GM18873 (cell line): ENCODE results near the gene SPATA33.
"Not testable (repeated sequence)": the region's sequence is repeated elsewhere in the genome, so short reads cannot be mapped to it uniquely, and the experiment has no call there.

Experiments used
- ATAC-seq: cut with Tn5 transposase; IDR thresholded peaks from one replicate; pipeline ENCODE4 v1.9.1; 2021; ENCODE audit warnings: mild to moderate bottlenecking, moderate library complexity, moderate number of reproducible peaks; ENCODE audit not compliant: unreplicated experiment, low FRiP score

SPATA33 gene

DNA sequence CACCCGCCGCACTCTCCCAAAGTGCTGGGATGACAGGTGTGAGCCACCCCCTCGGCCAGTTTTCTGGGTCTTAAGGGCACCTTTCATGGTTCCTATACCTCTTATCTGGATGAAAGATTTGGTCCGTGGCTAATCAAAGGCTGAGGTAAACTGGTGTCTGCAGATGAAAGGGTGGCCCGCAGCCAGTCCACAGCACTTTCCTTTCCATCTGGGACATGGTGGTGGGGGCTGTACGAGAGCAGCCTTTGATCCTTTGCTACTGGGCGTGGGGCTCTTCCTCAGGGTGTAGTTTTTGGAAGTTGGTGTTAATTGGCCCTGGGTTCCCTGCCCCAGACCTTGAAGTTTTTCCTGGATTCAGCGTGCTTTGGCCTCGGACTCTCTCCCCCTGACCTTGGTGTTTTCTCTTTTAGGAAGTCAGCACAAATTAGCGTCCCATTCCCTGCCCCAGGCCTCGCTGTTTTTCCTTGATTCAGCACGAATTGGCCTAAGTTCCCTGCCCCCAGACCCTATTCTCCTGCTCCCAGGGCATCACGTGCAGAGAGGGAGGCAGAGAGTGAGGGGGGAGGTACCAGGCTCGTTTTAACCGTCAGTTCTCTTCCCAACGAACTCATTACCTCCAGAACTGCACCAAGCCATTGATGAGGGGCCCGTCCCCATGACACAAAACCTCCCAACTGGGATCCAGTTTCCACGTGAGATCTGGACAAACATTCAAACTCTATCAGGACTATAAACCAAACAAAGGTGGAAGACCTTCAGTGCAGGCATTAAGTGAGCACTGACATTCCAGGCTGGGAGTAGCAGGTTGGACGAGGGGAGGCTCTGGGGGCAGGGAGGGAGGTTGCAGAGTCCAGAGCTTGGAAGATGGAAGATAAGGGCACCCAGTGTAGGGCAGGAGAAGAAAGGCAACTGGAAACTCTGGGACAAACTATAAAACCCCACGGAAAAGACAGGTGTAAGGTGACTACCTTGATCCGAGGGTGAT, 32.6 kb upstream of the SPATA33 start:
- ATAC-seq, result no peak

GRCh38 chr16:89629827-89630610, 27.6 kb upstream of the SPATA33 start:
- no peak for ATAC-seq

- no peak for ATAC-seq
Observed at GRCh38 chr16:89633064-89633631, 24.5 kb upstream of the SPATA33 start.

GRCh38 chr16:89634463-89635385, 22.9 kb upstream of the SPATA33 start:
- not testable (repeated sequence) for ATAC-seq

GRCh38 chr16:89636663-89637062, 21.0 kb upstream of the SPATA33 start:
- no peak for ATAC-seq

- no peak for ATAC-seq
Observed at GRCh38 chr16:89637379-89637778, 20.3 kb upstream of the SPATA33 start.

DNA sequence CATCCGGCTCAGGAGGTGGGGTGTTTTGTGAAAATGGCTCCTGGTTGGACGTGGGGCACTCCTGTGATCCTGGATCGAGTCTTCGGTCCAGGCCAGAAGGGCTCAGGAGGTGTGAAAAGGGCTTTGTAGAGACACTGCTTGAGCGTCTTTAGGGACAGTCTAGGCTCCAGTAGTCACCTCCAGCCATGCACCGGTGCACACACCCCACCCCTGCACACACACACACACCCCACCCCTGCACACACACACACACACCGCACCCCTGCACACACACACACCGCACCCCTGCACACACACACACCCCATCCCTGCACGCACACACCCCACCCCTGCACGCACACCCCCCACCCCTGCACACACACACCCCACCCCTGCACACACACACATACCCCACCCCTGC, 19.2 kb upstream of the SPATA33 start:
- ATAC-seq, result no peak

DNA sequence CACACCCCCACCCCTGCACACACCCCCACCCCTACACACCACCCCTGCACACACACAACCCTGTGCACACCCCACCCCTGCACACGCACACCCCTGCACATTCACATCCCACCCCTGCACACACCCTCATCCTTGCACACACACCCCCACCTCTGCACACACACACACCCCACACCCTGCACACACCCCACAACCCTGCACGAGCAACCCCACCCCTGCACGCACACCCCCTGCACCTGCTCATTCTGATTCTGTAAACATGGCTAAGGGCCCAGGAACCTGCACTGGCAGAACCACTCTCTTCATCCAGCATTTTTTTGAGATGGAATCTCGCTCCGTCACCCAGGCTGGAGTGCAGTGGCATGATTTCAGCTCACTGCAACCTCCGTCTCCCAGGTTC, 18.3 kb upstream of the SPATA33 start:
- no peak for ATAC-seq

GRCh38 chr16:89641458-89642119, 16.0 kb upstream of the SPATA33 start:
- ATAC-seq, result no peak

DNA sequence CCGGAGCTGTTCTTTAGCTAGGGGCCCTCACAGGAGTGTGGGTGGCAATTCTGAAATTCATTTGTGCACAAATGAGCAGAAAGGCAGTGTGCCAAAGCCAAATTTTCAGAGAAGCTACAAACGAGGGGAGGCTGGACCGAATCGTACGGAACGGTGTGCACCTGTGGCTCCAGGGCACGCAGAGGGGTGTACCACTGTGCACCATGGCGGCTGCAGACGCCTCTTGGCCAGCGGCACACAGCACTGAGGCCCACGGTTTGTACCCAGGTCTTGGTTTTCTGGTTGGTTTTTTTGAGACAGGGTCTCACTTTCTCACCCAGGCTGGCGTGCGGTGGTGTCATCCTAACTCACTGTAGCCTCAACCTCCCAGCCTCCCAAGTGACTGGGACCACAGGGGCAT, 15.1 kb upstream of the SPATA33 start:
- no peak for ATAC-seq

DNA sequence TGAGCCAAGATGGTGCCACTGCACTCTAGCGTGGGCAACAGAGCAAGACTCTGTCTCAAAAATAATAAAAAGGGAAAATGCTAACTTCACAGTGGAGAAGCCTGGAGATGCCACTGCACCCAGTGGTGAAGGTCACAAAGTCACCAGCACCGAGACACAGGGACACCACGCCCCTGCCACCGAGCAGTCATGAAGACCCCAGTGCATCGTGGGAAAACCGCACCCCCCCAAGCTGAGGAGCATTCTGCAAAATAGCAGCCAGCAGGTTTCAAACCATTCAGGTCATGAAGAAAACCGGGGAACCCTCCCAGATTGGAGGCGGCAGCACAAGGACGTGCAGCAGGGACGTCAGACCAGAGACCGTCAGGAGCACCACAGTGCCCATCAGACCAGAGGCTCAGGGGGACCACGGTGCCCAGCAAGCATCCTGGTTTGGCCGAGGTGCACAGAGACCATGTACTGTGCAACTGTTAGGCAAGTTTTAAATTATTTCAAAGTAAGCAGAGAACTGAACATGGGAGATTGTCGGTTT, 13.8 kb upstream of the SPATA33 start:
- no peak for ATAC-seq

GRCh38 chr16:89645122-89645521, 12.5 kb upstream of the SPATA33 start:
- ATAC-seq, result no peak

- no peak for ATAC-seq
Observed at GRCh38 chr16:89646270-89646669, 11.4 kb upstream of the SPATA33 start.

- ATAC-seq, result no peak
Observed at GRCh38 chr16:89646906-89647305, 10.7 kb upstream of the SPATA33 start.

- ATAC-seq, result no peak
Observed at GRCh38 chr16:89651584-89651983, 6.1 kb upstream of the SPATA33 start.

DNA sequence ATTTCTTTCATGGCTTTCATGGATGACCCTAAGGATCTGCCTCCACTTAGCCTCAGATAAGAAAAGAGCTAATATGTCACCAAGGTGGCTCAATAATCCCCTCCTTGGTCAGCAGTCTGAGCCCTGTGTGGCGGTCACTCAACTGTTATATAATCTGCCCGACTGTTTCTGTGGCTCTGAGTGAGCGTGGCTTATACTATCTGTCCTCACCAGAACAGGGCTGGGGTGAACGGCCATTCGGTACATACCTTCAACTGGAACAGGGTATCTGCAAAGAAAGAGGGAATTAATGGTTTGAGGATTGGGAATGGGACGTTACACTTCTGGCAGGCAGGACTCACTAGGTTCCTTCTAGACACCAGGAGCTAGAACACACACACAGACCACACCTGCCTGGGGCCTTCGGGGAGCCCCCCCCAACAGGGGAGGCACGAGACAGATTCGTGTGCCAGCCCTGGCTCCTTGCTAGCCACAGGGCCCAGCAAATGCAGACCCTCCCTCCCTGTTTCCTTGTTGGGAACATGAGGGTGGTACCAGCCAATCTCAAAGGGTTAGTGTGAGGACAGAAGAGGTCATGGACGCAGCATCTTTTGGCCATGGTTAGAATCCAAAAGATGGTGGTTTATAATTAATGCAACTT, 3.9 kb upstream of the SPATA33 start:
- ATAC-seq, result no peak

GRCh38 chr16:89655062-89655643, 2.5 kb upstream of the SPATA33 start:
- ATAC-seq, result no peak

DNA sequence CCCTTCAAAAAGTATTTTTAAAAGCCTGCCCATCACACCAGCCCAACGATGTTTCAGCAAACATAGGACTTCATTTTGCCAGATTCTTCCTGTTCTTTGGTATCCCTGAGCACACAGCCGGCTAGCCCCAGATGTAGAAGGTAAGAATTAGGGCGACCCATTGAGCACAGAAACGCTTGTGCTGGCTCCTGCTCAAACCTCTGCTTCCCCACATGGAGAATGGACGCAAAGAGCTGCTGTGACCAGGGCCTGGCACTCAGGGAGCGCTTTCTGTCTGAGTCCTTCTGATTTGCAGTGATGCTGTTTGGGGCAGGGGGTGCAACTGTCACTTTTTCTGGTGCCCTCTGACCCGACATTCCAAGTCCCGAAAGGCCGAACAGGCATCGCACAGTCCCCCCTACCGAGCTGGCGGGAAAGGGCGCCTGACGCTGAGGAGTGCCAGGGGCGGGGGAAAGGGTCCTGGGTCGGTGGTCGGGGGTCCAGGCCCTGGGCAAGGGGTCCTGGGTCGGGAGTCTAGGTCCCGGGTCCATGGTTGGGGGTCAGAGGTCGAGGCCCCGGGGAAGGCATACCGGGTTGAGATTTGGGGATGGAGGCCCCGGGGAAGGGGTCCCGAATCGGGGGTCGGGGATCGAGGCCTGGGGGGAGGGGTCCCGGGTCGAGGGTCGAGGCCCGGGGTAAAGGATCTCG, 1.1 kb upstream of the SPATA33 start:
- ATAC-seq, result no peak
